K562 (cell line): ENCODE data around the gene MLXIPL. TPM values are rescaled to one million over a fixed set of nuclear protein-coding genes. Genes with fewer than 3 reads are reported as not detected.

Source experiments
- CBX8 ChIP-seq: fragments of 200-600 bp; sonication (generic); IDR thresholded peaks from 2 replicates; pipeline ENCODE4 v1.6.1; 2012; ENCODE audit warnings: borderline replicate concordance, mixed run types, low read depth, mild to moderate bottlenecking, moderate library complexity, mixed read lengths, low read length, control low read depth, inconsistent platforms; ENCODE audit not compliant: poor library complexity, severe bottlenecking; ENCODE audit errors: extremely low read depth
- CCNT2 ChIP-seq: IDR thresholded peaks from 2 replicates; pipeline ENCODE4 v1.6.1; 2011; ENCODE audit warnings: borderline replicate concordance, low read depth, mild to moderate bottlenecking, moderate library complexity, mixed read lengths, low read length; ENCODE audit not compliant: insufficient read length; ENCODE audit errors: extremely low read depth
- CREB3L1 ChIP-seq: fragments of 450-650 bp; IDR thresholded peaks from 2 replicates; pipeline ENCODE4 v1.6.1; 2014; ENCODE audit warnings: low read depth, mild to moderate bottlenecking, moderate library complexity, borderline replicate concordance
- E2F1 ChIP-seq: sonication (generic); formaldehyde crosslinking; IDR thresholded peaks from 2 replicates; pipeline ENCODE4 v1.8.1; 2023; ENCODE audit warnings: mild to moderate bottlenecking, missing genetic modification reagents, moderate library complexity
- E2F4 ChIP-seq: sonication (generic); formaldehyde crosslinking; IDR thresholded peaks from 2 replicates; pipeline ENCODE4 v1.8.0; 2022; ENCODE audit warnings: mild to moderate bottlenecking, low read depth, missing genetic modification reagents
- EHMT2 ChIP-seq: fragments of 450-650 bp; IDR thresholded peaks from 2 replicates; pipeline ENCODE4 v1.6.1; 2018; ENCODE audit warnings: antibody characterized with exemption
- ELK3 ChIP-seq: fragments of 450-650 bp; formaldehyde crosslinking; IDR thresholded peaks from 2 replicates; pipeline ENCODE4 v1.4.0; 2020; ENCODE audit warnings: mild to moderate bottlenecking
- HNRNPLL ChIP-seq: fragments of 200-400 bp; formaldehyde crosslinking; IDR thresholded peaks from 2 replicates; pipeline ENCODE4 v1.6.1; 2017; ENCODE audit warnings: low read length, low read depth, mild to moderate bottlenecking; ENCODE audit not compliant: poor library complexity, severe bottlenecking
- MYC ChIP-seq, 2 experiments: fragments of 250-450 bp in 1 of 2; sonication (Bioruptor Pico) in 1 of 2; IDR thresholded peaks; 2 replicates each; pipeline versions ENCODE4 v1.5.1 to v1.6.1; 2012 to 2021; ENCODE audit warnings: low read depth in 2 of 2, borderline replicate concordance in 1 of 2, improper control_type of control experiment in 1 of 2, low read length in 1 of 2, mild to moderate bottlenecking in 1 of 2, moderate library complexity in 1 of 2
- NR3C1 ChIP-seq: sonication (generic); formaldehyde crosslinking; IDR thresholded peaks from 2 replicates; pipeline ENCODE4 v1.8.1; 2022; ENCODE audit warnings: missing genetic modification reagents
- OTX1 ChIP-seq: fragments of 450-650 bp; formaldehyde crosslinking; IDR thresholded peaks from 2 replicates; pipeline ENCODE4 v1.4.0; 2022; ENCODE audit warnings: mild to moderate bottlenecking
- RHOXF2B ChIP-seq: fragments of 250-450 bp; sonication (Bioruptor Pico); conservative IDR thresholded peaks from 2 replicates; pipeline ENCODE4 v1.5.1; 2021
- TFAP4 ChIP-seq: sonication (generic); formaldehyde crosslinking; IDR thresholded peaks from 2 replicates; pipeline ENCODE4 v1.8.0; 2022; ENCODE audit warnings: missing genetic modification reagents, mild to moderate bottlenecking, moderate library complexity, borderline replicate concordance
- ZNF239 ChIP-seq: fragments of 250-450 bp; sonication (Bioruptor Pico); IDR thresholded peaks from 2 replicates; pipeline ENCODE4 v1.4.0; 2020; ENCODE audit warnings: mild to moderate bottlenecking
- ZNF583 ChIP-seq: fragments of 250-450 bp; sonication (Bioruptor Pico); IDR thresholded peaks from 2 replicates; pipeline ENCODE4 v1.4.0; 2020
- ZNF668 ChIP-seq: fragments of 250-450 bp; sonication (Bioruptor Pico); IDR thresholded peaks from 2 replicates; pipeline ENCODE4 v1.8.0; 2022; ENCODE audit warnings: mild to moderate bottlenecking, inconsistent platforms
- polyA plus RNA-seq, 8 experiments: library from polyadenylated mRNA; depleted of rRNA in 4 of 8; stranded (reverse) in 5 of 8; unstranded in 3 of 8; fragments of >200 nt; fragmentation: Nextera tagmentation in 2 of 8; fragmentation: Illumina TruSeq in 1 of 8; extraction: Ambion mirVana in 2 of 8; extraction: Trizol in 1 of 8; gene quantifications; 2 replicates each; pipeline versions ENCODE4 v1.2.1 to v1.2.3, GENCODE V29; 2011 to 2014; ENCODE audit warnings: inconsistent platforms in 1 of 8, missing spikeins in 1 of 8
- total RNA-seq, 7 experiments: library from RNA; depleted of rRNA in 6 of 7; stranded (reverse); fragments of >200 nt in 6 of 7; fragmentation: Illumina TruSeq in 2 of 7; extraction: Trizol in 2 of 7; gene quantifications; 2 replicates each; pipeline versions ENCODE4 v1.2.1 to v1.2.3, GENCODE V29; 2011 to 2021; ENCODE audit warnings: low replicate concordance in 1 of 7

The MLXIPL gene
- total and polyA plus RNA-seq, 9 of the 15 experiments (the other 6 are each of a cell fraction or from before 2014, with no cell fraction given) = 0.11 to 18.4 (median 1.4) TPM

- TF ChIP-seq E2F4 (CRISPR knock-in tag) (no peak), HNRNPLL (peak; percentile 6), OTX1 (CRISPR knock-in tag) (peak; percentile 18; the same call in 1 of the 2 replicates), RHOXF2B (CRISPR knock-in tag) (no peak), NR3C1 (CRISPR knock-in tag) (no peak), TFAP4 (CRISPR knock-in tag) (peak; percentile 51; the same call in 1 of the 2 replicates), ZNF239 (CRISPR knock-in tag) (no peak), CREB3L1 (no peak), CBX8 (no peak), ZNF668 (CRISPR knock-in tag) (peak; percentile 23; the same call in 1 of the 2 replicates), ELK3 (CRISPR knock-in tag) (no peak), CCNT2 (peak; percentile 44), E2F1 (CRISPR knock-in tag) (peak; percentile 39; the same call in 1 of the 2 replicates), MYC (IDR thresholded peaks at IDR 0.05; ENCODE audit: low read depth, low read length) (0 out of 2 replicates have a peak, but pooled peaks have one; percentile 25), MYC (CRISPR knock-in tag; IDR thresholded peaks at IDR 0.05; ENCODE audit: borderline replicate concordance, low read depth) (no peak), EHMT2 (no peak), ZNF583 (CRISPR knock-in tag) (no peak)
Measured at GRCh38 chr7:73623798-73624668, at the start of gene MLXIPL (continued).
